ENCODE results near the gene ZNF445.

The ZNF445 gene

GRCh38 chr3:44477312-44478030, at the start of gene ZNF445:
TSS of gene ZNF445 (minus strand) at chr3:44477670. CDS start at chr3:44455549, 22,121 bp downstream.
- Histone ChIP-seq H3K4me1 (ENCODE audit: control insufficient read depth in 1 of 2, insufficient read depth in 2 of 2, low read length in 2 of 2) (peaks cover 6 to 15% of the 10 kb centered on the region in 2 donors), H3K27ac (ENCODE audit: low read depth, low read length) (no peak within 1 kb of the TSS), H3K9ac (ENCODE audit: low read depth in 1 of 2, low read length in 2 of 2) (peak within 1 kb of the TSS; percentile 58 to 67), H3K4me3 (ENCODE audit: low read depth in 1 of 2, low read length in 2 of 2) (peak within 1 kb of the TSS; percentile 73 to 79), H3K9me3 (ENCODE audit: control insufficient read depth in 1 of 2, low read length in 2 of 2) (no peaks in the 10 kb centered on the region), H3K27me3 (ENCODE audit: control insufficient read depth in 1 of 2, insufficient read depth in 2 of 2, low read length in 2 of 2) (no peaks in the 10 kb centered on the region), H3K36me3 (ENCODE audit: control insufficient read depth in 1 of 2, insufficient read depth in 2 of 2, low read length in 2 of 2) (no peaks in the 10 kb centered on the region)

DNA sequence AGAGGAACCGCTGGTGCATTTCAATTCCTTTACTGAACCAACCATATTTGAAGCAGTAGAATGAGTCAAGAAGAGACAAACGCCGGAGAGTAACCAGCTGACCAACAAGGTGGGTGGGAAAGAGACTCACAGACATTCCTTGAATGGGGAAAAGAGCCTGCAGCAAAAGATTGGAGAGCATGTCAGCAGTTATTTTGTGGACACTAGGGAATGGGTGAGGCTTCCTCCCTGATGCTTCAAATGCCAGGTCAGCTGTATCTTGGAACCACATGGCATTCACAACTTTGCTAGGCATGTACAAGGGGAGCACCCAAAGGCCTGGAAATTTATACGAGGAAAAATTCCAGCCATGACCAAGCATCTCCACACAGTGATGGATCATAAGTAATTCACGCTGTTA, 47.6 kb upstream of the ZNF445 start:
- no peaks in the 10 kb centered on the region for H3K4me1 ChIP-seq (ENCODE audit: control insufficient read depth in 1 of 2, insufficient read depth in 2 of 2, low read length in 2 of 2)
- no peaks in the 10 kb centered on the region for H3K36me3 ChIP-seq (ENCODE audit: control insufficient read depth in 1 of 2, insufficient read depth in 2 of 2, low read length in 2 of 2)
- H3K9me3 ChIP-seq (ENCODE audit: control insufficient read depth in 1 of 2, low read length in 2 of 2) = no peaks in the 10 kb centered on the region
- no peak overlapping the region for H3K27ac ChIP-seq (ENCODE audit: low read depth, low read length)
- H3K4me3 ChIP-seq (ENCODE audit: low read depth in 1 of 2, low read length in 2 of 2) = no peak overlapping the region
- H3K27me3 ChIP-seq (ENCODE audit: control insufficient read depth in 1 of 2, insufficient read depth in 2 of 2, low read length in 2 of 2) = peaks cover 0 to 7% of the 10 kb centered on the region in 2 donors
- H3K9ac ChIP-seq (ENCODE audit: low read depth in 1 of 2, low read length in 2 of 2) = no peak overlapping the region

DNA sequence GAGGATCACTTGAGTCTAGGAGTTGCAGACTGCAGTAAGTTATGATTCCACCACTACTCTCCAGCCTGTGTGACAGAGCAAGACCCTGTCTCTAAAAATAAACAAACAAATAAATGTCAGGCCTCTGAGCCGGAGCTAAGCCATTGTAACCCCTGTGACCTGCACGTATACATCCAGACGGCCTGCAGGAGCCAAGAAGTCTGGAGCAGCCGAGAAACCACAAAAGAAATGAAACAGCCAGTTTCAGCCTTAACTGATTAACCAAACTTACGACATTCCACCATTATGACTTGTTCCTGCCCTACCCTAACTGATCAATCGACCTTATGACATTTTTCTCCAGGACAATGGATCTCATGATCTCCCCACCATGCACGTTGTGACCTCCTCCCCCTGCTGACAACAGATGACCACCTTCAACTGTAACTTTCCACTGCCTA, 45.0 kb upstream of the ZNF445 start:
- no peak overlapping the region for H3K4me3 ChIP-seq (ENCODE audit: low read depth in 1 of 2, low read length in 2 of 2)
- H3K9me3 ChIP-seq (ENCODE audit: control insufficient read depth in 1 of 2, low read length in 2 of 2) = no peaks in the 10 kb centered on the region
- H3K27me3 ChIP-seq (ENCODE audit: control insufficient read depth in 1 of 2, insufficient read depth in 2 of 2, low read length in 2 of 2) = peaks cover 0 to 4% of the 10 kb centered on the region in 2 donors
- H3K9ac ChIP-seq (ENCODE audit: low read depth in 1 of 2, low read length in 2 of 2) = no peak overlapping the region
- no peak overlapping the region for H3K27ac ChIP-seq (ENCODE audit: low read depth, low read length)
- H3K4me1 ChIP-seq (ENCODE audit: control insufficient read depth in 1 of 2, insufficient read depth in 2 of 2, low read length in 2 of 2) = no peaks in the 10 kb centered on the region
- H3K36me3 ChIP-seq (ENCODE audit: control insufficient read depth in 1 of 2, insufficient read depth in 2 of 2, low read length in 2 of 2) = no peaks in the 10 kb centered on the region

GRCh38 chr3:44521721-44522120, 44.3 kb upstream of the ZNF445 start:
- no peaks in the 10 kb centered on the region for H3K9me3 ChIP-seq (ENCODE audit: control insufficient read depth in 1 of 2, low read length in 2 of 2)
- H3K36me3 ChIP-seq (ENCODE audit: control insufficient read depth in 1 of 2, insufficient read depth in 2 of 2, low read length in 2 of 2) = no peaks in the 10 kb centered on the region
- no peak overlapping the region for H3K4me3 ChIP-seq (ENCODE audit: low read depth in 1 of 2, low read length in 2 of 2)
- no peak overlapping the region for H3K9ac ChIP-seq (ENCODE audit: low read depth in 1 of 2, low read length in 2 of 2)
- no peaks in the 10 kb centered on the region for H3K4me1 ChIP-seq (ENCODE audit: control insufficient read depth in 1 of 2, insufficient read depth in 2 of 2, low read length in 2 of 2)
- H3K27ac ChIP-seq (ENCODE audit: low read depth, low read length) = no peak overlapping the region
- H3K27me3 ChIP-seq (ENCODE audit: control insufficient read depth in 1 of 2, insufficient read depth in 2 of 2, low read length in 2 of 2) = peaks cover 0 to 4% of the 10 kb centered on the region in 2 donors

- no peaks in the 10 kb centered on the region for H3K36me3 ChIP-seq (ENCODE audit: control insufficient read depth in 1 of 2, insufficient read depth in 2 of 2, low read length in 2 of 2)
- no peak overlapping the region for H3K9ac ChIP-seq (ENCODE audit: low read depth in 1 of 2, low read length in 2 of 2)
- no peak overlapping the region for H3K27ac ChIP-seq (ENCODE audit: low read depth, low read length)
- no peak overlapping the region for H3K4me3 ChIP-seq (ENCODE audit: low read depth in 1 of 2, low read length in 2 of 2)
- H3K9me3 ChIP-seq (ENCODE audit: control insufficient read depth in 1 of 2, low read length in 2 of 2) = no peaks in the 10 kb centered on the region
- H3K27me3 ChIP-seq (ENCODE audit: control insufficient read depth in 1 of 2, insufficient read depth in 2 of 2, low read length in 2 of 2) = peaks cover 0 to 4% of the 10 kb centered on the region in 2 donors
- no peaks in the 10 kb centered on the region for H3K4me1 ChIP-seq (ENCODE audit: control insufficient read depth in 1 of 2, insufficient read depth in 2 of 2, low read length in 2 of 2)
These were observed 41.3 kb upstream of the ZNF445 start for GRCh38 chr3:44518782-44519156.

GRCh38 chr3:44516230-44516629, 38.8 kb upstream of the ZNF445 start:
- Histone ChIP-seq H3K27ac (ENCODE audit: low read depth, low read length) (no peak overlapping the region), H3K4me3 (ENCODE audit: low read depth in 1 of 2, low read length in 2 of 2) (no peak overlapping the region), H3K36me3 (ENCODE audit: control insufficient read depth in 1 of 2, insufficient read depth in 2 of 2, low read length in 2 of 2) (no peaks in the 10 kb centered on the region)

DNA sequence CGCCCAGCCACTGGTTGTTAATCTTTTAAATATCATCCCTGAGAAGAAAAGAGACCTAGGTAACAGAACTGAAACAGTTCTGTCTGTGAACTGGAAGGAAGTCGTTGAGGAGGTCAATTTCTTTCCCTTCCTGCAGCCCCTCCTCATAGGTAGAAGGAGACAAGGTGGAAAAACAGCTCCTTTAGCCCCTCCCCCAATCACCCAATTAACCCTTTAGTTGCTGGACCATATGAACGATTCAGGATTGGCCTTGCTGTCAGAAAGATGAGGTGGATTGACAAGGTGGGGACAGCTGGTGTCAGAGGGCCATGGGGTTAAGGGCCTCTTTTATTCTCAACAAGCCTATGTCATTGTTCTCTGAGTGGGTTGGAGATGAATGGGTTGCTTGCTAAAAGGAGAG, 36.0 kb upstream of the ZNF445 start:
- Histone ChIP-seq H3K9me3 (ENCODE audit: control insufficient read depth in 1 of 2, low read length in 2 of 2) (no peaks in the 10 kb centered on the region), H3K27me3 (ENCODE audit: control insufficient read depth in 1 of 2, insufficient read depth in 2 of 2, low read length in 2 of 2) (no peaks in the 10 kb centered on the region), H3K27ac (ENCODE audit: low read depth, low read length) (no peak overlapping the region), H3K36me3 (ENCODE audit: control insufficient read depth in 1 of 2, insufficient read depth in 2 of 2, low read length in 2 of 2) (no peaks in the 10 kb centered on the region), H3K4me1 (ENCODE audit: control insufficient read depth in 1 of 2, insufficient read depth in 2 of 2, low read length in 2 of 2) (peaks cover 12 to 15% of the 10 kb centered on the region in 2 donors), H3K4me3 (ENCODE audit: low read depth in 1 of 2, low read length in 2 of 2) (no peak overlapping the region), H3K9ac (ENCODE audit: low read depth in 1 of 2, low read length in 2 of 2) (no peak overlapping the region)

More at GRCh38 chr3:44516230-44516629, 38.8 kb upstream of the ZNF445 start:
- H3K4me1 ChIP-seq (ENCODE audit: control insufficient read depth in 1 of 2, insufficient read depth in 2 of 2, low read length in 2 of 2) = peaks cover under 1 to 5% of the 10 kb centered on the region in 2 donors
- H3K9me3 ChIP-seq (ENCODE audit: control insufficient read depth in 1 of 2, low read length in 2 of 2) = no peaks in the 10 kb centered on the region
- H3K27me3 ChIP-seq (ENCODE audit: control insufficient read depth in 1 of 2, insufficient read depth in 2 of 2, low read length in 2 of 2) = peaks cover 0 to 3% of the 10 kb centered on the region in 2 donors
- no peak overlapping the region for H3K9ac ChIP-seq (ENCODE audit: low read depth in 1 of 2, low read length in 2 of 2)

GRCh38 chr3:44511238-44511566, 33.7 kb upstream of the ZNF445 start:
- Histone ChIP-seq H3K27ac (ENCODE audit: low read depth, low read length) (peak overlapping the region; percentile 86), H3K9ac (ENCODE audit: low read depth in 1 of 2, low read length in 2 of 2) (peak overlapping the region; percentile 77 to 79), H3K36me3 (ENCODE audit: control insufficient read depth in 1 of 2, insufficient read depth in 2 of 2, low read length in 2 of 2) (peaks cover 3 to 4% of the 10 kb centered on the region in 2 donors), H3K4me1 (ENCODE audit: control insufficient read depth in 1 of 2, insufficient read depth in 2 of 2, low read length in 2 of 2) (peaks cover 12 to 15% of the 10 kb centered on the region in 2 donors), H3K4me3 (ENCODE audit: low read depth in 1 of 2, low read length in 2 of 2) (peak overlapping the region; percentile 79 to 83), H3K27me3 (ENCODE audit: control insufficient read depth in 1 of 2, insufficient read depth in 2 of 2, low read length in 2 of 2) (no peaks in the 10 kb centered on the region), H3K9me3 (ENCODE audit: control insufficient read depth in 1 of 2, low read length in 2 of 2) (no peaks in the 10 kb centered on the region)

DNA sequence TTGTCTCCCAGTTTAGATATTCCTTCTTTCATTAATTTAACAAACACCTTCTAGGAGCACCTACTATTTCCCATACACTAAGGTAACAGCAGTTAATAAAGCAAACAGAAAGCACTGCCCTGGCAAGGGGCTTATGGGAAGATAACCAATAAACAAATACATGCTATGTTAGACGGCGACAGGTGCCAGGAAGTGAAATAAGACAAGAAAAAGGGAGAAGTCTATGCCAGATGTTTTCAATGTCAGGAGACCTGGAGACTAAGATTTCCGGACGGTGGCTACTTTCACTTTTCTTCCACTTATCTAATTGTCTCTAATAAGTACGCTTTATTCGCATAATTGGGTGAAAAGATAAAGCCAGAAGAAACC, 32.5 kb upstream of the ZNF445 start:
- Histone ChIP-seq H3K27me3 (ENCODE audit: control insufficient read depth in 1 of 2, insufficient read depth in 2 of 2, low read length in 2 of 2) (no peaks in the 10 kb centered on the region), H3K36me3 (ENCODE audit: control insufficient read depth in 1 of 2, insufficient read depth in 2 of 2, low read length in 2 of 2) (peaks cover 3 to 4% of the 10 kb centered on the region in 2 donors), H3K4me1 (ENCODE audit: control insufficient read depth in 1 of 2, insufficient read depth in 2 of 2, low read length in 2 of 2) (peaks cover 12 to 15% of the 10 kb centered on the region in 2 donors), H3K4me3 (ENCODE audit: low read depth in 1 of 2, low read length in 2 of 2) (peak overlapping the region; percentile 79 to 83), H3K9ac (ENCODE audit: low read depth in 1 of 2, low read length in 2 of 2) (peak overlapping the region; percentile 66 to 79), H3K27ac (ENCODE audit: low read depth, low read length) (peak overlapping the region; percentile 75), H3K9me3 (ENCODE audit: control insufficient read depth in 1 of 2, low read length in 2 of 2) (peaks cover 0 to 4% of the 10 kb centered on the region in 2 donors)

- Histone ChIP-seq H3K4me3 (ENCODE audit: low read depth in 1 of 2, low read length in 2 of 2) (peak overlapping the region; percentile 79 to 83), H3K9ac (ENCODE audit: low read depth in 1 of 2, low read length in 2 of 2) (peak overlapping the region; percentile 66 to 79), H3K36me3 (ENCODE audit: control insufficient read depth in 1 of 2, insufficient read depth in 2 of 2, low read length in 2 of 2) (peaks cover 3 to 4% of the 10 kb centered on the region in 2 donors), H3K4me1 (ENCODE audit: control insufficient read depth in 1 of 2, insufficient read depth in 2 of 2, low read length in 2 of 2) (peaks cover 12 to 15% of the 10 kb centered on the region in 2 donors), H3K27me3 (ENCODE audit: control insufficient read depth in 1 of 2, insufficient read depth in 2 of 2, low read length in 2 of 2) (no peaks in the 10 kb centered on the region), H3K9me3 (ENCODE audit: control insufficient read depth in 1 of 2, low read length in 2 of 2) (peaks cover 0 to 4% of the 10 kb centered on the region in 2 donors), H3K27ac (ENCODE audit: low read depth, low read length) (no peak overlapping the region)
These were observed 32.0 kb upstream of the ZNF445 start for GRCh38 chr3:44509393-44509921.
